ENCODE data around the gene CFAP298.
"Not testable (repeated sequence)": the region's sequence is repeated elsewhere in the genome, so short reads cannot be mapped to it uniquely, and the experiment has no call there.

The CFAP298 gene, protein sequence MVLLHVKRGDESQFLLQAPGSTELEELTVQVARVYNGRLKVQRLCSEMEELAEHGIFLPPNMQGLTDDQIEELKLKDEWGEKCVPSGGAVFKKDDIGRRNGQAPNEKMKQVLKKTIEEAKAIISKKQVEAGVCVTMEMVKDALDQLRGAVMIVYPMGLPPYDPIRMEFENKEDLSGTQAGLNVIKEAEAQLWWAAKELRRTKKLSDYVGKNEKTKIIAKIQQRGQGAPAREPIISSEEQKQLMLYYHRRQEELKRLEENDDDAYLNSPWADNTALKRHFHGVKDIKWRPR

DNA sequence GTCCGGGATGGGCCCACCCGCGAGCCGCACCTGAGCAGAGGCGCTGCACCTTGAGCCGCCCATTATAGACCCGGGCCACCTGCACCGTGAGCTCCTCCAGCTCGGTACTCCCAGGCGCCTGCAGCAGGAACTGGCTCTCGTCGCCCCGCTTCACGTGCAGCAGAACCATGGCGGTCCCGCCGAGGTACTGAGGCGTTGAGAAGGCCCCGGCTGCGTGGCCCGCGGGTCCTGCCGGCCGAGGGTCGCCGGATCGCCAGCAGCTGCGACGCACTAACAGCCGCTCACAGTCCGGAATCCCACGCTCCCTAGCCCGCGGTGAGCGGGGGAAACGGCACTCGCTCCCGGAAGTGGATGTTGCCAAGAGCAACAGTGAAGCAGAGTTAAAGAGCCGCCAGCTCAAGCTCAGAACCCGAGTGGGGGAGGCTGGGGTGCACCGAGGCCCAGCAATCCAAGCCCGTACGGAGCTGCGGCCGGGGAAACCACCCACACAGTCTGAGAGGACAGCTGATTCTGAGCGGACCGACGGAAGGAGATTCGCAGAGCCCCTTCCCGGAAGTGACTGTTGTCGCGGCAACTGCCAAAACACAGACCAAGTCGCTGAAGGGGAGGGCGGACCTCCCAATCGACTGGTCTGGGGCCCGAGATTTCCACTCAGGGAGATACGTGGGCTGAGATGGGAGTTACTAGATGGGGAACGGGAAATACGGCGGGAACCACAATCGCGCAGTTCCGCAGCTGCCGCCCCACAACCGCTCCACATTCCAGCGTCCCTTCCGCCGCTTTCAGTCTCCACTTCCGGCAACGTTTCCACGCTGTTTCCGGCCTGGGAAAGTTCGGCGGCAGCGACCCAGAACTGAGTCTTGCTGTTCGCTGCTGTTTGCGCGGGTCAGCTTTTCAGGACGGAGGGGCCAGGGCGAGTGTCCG lies at the start of gene CFAP298:
CFAP298 (minus strand) TSS at position 303 of the 924 bp plus-strand sequence; CDS start at position 169, 134 bp downstream.
- peaks cover 5% of the 10 kb centered on the region for H3K36me3 Mint-ChIP-seq (ENCODE audit: low read depth)
- peak within 1 kb of the TSS; percentile 92 for H3K27ac Mint-ChIP-seq
- no peaks in the 10 kb centered on the region for H3K9me3 Mint-ChIP-seq
- H3K27me3 Mint-ChIP-seq (ENCODE audit: low read depth), result peaks cover 11% of the 10 kb centered on the region
- H3K4me1 Mint-ChIP-seq (ENCODE audit: low read depth), result peaks cover 8% of the 10 kb centered on the region
- peak within 1 kb of the TSS; percentile 99 for H3K4me3 Mint-ChIP-seq

DNA sequence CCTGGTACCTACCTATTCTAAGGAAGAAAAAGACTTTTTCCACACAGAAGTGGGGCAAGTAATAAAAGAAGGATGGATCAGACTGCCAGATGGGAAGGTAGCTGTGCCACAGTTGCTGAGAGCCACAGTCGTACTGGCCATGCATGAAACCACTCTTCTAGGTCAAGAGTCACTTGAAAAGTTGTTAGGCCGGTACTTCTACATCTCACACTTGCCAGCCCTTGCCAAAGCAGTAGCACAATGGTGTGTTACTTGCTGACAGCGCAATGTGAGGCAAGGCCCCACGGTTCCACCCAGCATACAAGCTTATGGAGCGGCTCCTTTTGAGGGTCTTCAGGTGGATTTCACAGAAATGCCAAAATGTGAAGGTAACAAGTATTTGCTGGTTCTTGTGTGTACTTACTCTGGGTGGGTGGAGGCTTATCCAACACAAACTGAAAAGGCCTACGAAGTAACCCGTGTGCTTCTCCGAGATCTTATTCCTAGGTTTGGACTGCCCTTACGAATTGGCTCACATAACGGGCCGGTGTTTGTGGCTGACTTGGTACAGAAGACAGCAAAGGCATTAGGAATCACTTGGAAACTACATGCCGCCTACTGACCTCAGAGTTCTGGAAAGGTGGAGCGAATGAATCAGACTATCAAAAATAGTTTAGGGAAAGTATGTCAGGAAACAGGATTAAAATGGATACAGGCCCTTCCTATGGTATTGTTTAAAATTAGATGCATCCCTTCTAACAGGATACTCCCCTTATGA lies 49.0 kb upstream of the CFAP298 start:
- H3K27me3 Mint-ChIP-seq (ENCODE audit: low read depth); H3K27ac Mint-ChIP-seq; H3K4me3 Mint-ChIP-seq; H3K4me1 Mint-ChIP-seq (ENCODE audit: low read depth): not testable (repeated sequence)
- peaks cover 25% of the 10 kb centered on the region for H3K9me3 Mint-ChIP-seq
- H3K36me3 Mint-ChIP-seq (ENCODE audit: low read depth), result peaks cover 61% of the 10 kb centered on the region

DNA sequence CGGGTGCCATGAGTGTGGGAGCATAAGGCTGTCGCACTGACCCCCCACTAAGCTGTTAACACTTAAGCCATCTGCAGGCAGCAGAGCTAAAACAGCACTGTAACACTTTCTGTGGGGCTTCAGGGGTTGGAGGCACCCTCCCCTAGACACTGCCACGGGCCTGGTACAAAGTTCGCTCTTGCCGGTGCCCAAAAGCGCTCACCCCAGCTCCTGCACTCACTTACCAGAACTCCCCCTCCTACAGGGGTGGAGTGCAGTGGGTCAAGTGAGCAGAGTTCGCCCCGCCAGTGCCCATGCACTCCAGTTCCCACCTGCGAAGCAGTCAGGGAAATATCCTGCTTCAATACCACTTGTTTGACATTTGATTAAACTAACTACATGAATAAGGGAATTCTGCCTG lies 46.3 kb upstream of the CFAP298 start:
- no peak overlapping the region for H3K27ac Mint-ChIP-seq
- H3K4me1 Mint-ChIP-seq (ENCODE audit: low read depth), result no peaks in the 10 kb centered on the region
- H3K36me3 Mint-ChIP-seq (ENCODE audit: low read depth), result peaks cover 41% of the 10 kb centered on the region
- no peak overlapping the region for H3K4me3 Mint-ChIP-seq
- peaks cover 3% of the 10 kb centered on the region for H3K9me3 Mint-ChIP-seq
- H3K27me3 Mint-ChIP-seq (ENCODE audit: low read depth), result no peaks in the 10 kb centered on the region

DNA sequence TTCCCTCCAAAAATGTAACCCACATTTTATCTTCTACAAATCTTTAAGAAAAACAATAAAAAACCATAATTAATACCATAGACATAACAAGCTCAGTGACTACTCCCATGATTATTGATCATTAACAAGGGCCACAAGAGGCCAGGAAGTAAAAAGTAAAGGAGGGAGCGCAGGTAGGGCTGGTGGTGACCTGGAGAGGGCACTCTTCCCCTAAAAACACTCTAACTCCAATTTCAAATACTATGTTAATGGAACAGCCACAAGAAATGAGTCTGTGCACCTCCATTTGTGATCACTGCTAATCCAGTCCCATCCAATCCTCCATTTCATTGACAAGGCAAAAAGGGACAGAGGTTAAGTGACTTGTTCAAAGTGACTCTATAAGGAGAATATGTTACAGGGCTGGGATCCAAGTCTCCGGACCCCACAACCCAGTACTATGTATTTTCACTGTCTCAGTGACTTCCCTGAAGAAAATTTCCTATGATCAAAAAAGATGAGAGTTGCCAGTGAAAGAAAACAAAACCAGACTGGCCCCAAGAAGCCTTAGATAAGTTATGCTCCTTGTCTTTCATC lies 41.2 kb upstream of the CFAP298 start:
- no peaks in the 10 kb centered on the region for H3K9me3 Mint-ChIP-seq
- H3K36me3 Mint-ChIP-seq (ENCODE audit: low read depth), result peaks cover 24% of the 10 kb centered on the region
- H3K27ac Mint-ChIP-seq, result no peak overlapping the region
- H3K27me3 Mint-ChIP-seq (ENCODE audit: low read depth), result no peaks in the 10 kb centered on the region
- H3K4me3 Mint-ChIP-seq, result no peak overlapping the region
- H3K4me1 Mint-ChIP-seq (ENCODE audit: low read depth), result no peaks in the 10 kb centered on the region

DNA sequence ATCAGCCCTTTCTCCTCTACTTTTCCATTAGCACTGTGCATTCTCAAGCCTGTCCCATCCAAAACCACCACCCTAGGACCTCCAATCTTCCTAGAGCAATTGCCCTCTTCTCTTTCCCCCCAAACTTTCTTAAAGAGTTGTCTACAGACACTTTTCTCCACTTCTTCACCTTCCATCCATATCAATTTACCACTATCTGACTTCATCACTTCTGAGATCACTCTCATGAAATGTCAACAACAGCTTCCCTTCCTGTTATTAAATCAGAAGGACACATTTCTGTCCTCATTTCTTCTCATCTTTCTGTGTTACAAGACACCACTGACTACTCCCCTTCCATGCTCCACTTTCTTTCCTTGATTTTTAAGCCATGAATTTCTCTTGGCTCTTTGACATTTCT lies 36.0 kb upstream of the CFAP298 start:
- Mint-ChIP-seq H3K36me3 (ENCODE audit: low read depth) (peaks cover 14% of the 10 kb centered on the region), H3K27me3 (ENCODE audit: low read depth) (no peaks in the 10 kb centered on the region)

DNA sequence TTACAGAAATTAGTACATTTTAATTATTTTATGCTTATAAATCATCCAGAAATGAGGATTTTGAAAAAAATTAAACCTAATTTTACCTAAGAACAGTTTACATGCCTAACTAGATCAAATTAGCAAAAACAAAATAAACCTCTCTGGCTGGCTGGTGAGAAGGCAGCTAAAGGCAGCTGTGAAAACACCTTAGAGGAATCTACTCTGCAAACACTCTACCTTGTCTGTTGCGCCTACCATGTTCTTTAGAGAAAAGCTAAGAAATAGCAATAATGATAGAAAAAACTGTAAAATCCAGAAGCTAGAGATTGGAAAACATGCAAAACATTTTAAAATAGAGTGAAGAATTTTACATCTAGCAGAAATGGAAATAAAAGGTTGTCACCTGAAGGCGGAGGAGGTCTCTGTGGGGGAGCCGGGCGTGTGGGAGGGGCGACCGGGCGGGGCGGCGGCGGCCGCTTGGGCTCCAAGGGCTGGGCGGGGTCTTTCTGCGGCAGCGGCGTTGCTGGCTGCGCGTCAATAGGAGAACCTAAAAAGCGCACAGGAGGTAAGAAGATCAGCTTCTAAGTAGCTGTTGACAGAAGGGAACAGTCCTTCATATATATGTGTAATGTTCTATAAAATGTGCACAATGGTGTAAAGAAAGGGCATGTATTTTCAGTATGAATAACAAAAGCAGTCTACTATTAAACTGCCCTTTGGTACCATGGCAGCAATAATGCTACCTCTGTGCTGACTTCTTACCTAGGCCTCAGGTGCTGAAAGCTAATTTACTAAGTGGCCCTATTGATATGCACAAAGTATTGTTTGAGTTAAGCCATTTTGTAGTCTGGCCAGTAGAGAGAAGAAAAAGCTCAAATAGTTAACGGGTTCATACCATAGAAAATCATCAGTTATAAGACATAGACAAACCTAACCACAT lies 33.3 kb upstream of the CFAP298 start:
- H3K36me3 Mint-ChIP-seq (ENCODE audit: low read depth), result peaks cover 16% of the 10 kb centered on the region
- H3K27ac Mint-ChIP-seq, result no peak overlapping the region
- H3K4me3 Mint-ChIP-seq, result no peak overlapping the region
- no peaks in the 10 kb centered on the region for H3K27me3 Mint-ChIP-seq (ENCODE audit: low read depth)
- H3K9me3 Mint-ChIP-seq, result no peaks in the 10 kb centered on the region
- no peaks in the 10 kb centered on the region for H3K4me1 Mint-ChIP-seq (ENCODE audit: low read depth)

More for the DNA sequence above, 36.0 kb upstream of the CFAP298 start:
- Mint-ChIP-seq H3K4me3 (no peak overlapping the region), H3K9me3 (no peaks in the 10 kb centered on the region), H3K4me1 (ENCODE audit: low read depth) (no peaks in the 10 kb centered on the region), H3K27ac (no peak overlapping the region)

DNA sequence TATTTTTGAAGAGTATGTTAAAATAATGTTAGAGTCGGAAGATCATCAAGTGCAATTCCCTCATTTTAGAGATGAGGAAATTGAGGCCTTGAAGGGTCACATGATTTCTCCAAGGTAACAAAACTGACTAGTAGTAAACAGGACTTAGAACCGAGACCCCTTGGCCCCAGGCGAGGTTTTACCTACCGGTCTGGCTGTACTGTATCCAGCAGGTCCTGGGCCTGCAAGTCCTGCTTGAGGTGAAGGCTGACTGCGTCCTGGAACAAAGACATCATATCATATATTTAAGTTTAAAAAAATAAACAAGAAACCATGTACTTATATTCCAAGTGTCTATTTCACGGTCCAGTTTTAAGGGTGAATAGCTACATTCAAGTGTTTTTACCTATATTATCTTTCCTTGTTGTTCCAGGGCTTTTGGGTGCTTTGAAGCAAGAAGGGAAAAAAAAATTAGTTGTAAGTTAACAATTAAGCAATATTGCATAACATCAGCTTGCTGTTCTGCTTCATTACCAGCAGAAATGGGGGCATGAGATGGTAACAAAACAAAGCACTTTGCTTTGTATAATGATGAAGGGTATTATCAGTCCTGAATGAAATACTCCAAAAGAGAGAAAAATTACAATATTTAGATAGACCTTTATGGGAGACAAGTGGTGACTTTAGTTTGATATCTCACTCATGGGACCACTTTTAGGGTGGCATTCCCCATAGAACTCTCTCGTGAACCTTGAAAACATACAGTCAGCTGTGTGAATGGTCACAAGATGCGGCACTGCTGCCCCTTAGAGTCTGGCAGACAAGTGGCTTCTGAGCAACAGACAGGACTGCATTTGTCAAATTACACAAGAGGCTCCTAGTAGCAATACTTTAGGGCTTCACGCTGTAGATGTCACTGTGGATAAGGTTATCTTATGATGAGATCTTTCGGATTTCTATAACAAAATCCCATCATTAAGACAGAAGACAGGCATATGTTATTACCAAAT lies 29.8 kb upstream of the CFAP298 start:
- H3K36me3 Mint-ChIP-seq (ENCODE audit: low read depth), result peaks cover 20% of the 10 kb centered on the region
- no peaks in the 10 kb centered on the region for H3K27me3 Mint-ChIP-seq (ENCODE audit: low read depth)
- H3K9me3 Mint-ChIP-seq, result no peaks in the 10 kb centered on the region
- H3K4me1 Mint-ChIP-seq (ENCODE audit: low read depth), result no peaks in the 10 kb centered on the region
- H3K27ac Mint-ChIP-seq, result no peak overlapping the region
- no peak overlapping the region for H3K4me3 Mint-ChIP-seq

DNA sequence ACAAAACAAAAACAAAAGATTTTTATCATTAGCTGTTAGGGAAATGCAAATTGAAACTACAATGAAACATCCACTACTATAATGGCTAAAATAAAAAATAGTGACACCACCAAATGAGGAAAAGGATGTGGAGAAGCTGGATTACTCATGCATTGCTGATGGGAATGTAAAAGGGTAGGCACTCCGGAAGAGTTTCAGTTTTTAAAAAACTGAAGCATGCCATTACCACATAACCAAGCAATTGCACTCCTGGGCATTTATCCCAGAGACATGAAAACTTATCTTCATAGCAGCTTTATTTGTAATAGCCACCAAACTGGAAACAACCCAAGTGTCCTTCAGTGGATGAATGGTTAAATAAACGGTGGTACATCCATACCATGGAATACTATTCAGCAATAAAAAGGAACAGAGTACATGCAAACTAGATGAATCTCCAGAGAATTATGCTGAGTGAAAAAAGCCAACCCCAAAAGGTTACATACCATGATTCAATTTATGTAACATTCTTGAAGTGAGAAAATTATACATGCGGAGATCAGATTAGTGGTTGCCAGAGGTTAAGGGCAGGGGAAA lies 14.5 kb upstream of the CFAP298 start:
- Mint-ChIP-seq H3K9me3 (no peaks in the 10 kb centered on the region), H3K27ac (no peak overlapping the region), H3K36me3 (ENCODE audit: low read depth) (peaks cover 9% of the 10 kb centered on the region), H3K4me3 (no peak overlapping the region), H3K27me3 (ENCODE audit: low read depth) (peaks cover 11% of the 10 kb centered on the region), H3K4me1 (ENCODE audit: low read depth) (peaks cover 2% of the 10 kb centered on the region)

DNA sequence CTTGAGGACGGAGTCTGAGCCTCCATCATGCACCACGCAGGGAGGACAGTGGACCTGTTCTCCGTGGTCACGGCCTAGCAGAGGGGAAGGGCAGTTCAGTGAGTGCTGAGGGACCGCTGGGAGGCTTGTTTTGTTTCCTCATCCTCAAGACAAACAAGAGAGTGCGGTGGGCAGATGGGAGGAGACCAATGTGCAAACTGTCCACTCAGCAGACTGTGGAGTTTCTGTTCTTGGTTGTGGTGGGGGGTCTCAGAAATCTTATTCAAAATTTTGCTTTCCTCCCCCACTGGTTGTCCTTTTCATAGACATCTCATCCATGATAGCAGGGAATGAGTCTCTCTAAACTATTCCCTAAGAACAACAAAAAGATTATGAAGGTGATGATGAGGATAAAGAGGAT lies 6.0 kb upstream of the CFAP298 start:
- H3K27ac Mint-ChIP-seq; H3K4me1 Mint-ChIP-seq (ENCODE audit: low read depth); H3K36me3 Mint-ChIP-seq (ENCODE audit: low read depth); H3K9me3 Mint-ChIP-seq; H3K4me3 Mint-ChIP-seq: not testable (repeated sequence)
- peaks cover 25% of the 10 kb centered on the region for H3K27me3 Mint-ChIP-seq (ENCODE audit: low read depth)

DNA sequence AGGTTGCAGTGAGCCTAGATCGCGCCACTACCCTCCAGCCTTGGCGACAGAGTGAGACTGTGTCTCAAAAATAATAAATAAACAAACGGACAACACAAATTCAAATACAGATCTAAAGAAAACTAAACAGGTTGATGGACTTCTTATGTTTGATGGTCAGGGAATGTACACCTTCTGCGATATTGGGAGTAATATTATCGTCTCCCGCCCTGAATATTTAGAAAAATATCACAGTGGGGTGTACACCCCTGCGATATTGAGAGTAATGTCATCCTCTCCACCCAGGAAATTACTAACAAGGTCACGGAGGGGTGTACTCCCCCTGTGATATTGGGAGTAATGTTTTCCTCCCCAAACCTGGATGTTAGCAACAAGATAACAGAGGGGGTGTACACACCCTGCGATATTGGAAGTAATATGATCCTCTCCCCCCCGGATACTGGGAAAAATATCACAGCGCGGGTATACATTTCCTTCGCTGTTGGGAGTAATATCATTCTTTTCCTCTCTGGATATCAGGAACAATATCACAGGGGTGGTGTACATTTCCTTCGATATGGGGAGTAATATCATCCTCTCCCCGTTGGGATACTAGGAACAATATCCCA lies 1.4 kb upstream of the CFAP298 start:
- Mint-ChIP-seq H3K9me3 (no peaks in the 10 kb centered on the region), H3K4me1 (ENCODE audit: low read depth) (peaks cover 8% of the 10 kb centered on the region), H3K36me3 (ENCODE audit: low read depth) (peaks cover 5% of the 10 kb centered on the region), H3K4me3 (peak overlapping the region; percentile 99), H3K27ac (peak overlapping the region; percentile 92), H3K27me3 (ENCODE audit: low read depth) (peaks cover 11% of the 10 kb centered on the region)

DNA sequence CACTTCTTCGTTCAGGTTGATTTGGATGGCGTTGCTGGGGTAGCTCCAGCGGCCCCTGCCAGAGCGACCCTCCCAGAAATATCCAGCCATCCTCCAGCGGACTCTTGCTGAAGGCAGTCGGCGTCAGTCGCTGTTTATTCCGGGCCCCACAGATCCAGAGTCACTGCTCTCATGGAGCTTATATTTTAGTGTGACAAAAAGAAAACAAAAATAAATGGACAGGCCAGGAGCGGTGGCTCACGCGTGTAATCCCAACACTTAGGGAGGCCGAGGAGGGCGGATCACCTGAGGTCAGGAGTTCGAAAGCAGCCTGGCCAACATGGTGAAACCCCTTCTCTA lies 791 bp upstream of the CFAP298 start:
- peaks cover 5% of the 10 kb centered on the region for H3K36me3 Mint-ChIP-seq (ENCODE audit: low read depth)
- peak overlapping the region; percentile 99 for H3K4me3 Mint-ChIP-seq
- H3K27me3 Mint-ChIP-seq (ENCODE audit: low read depth), result peaks cover 11% of the 10 kb centered on the region
- H3K4me1 Mint-ChIP-seq (ENCODE audit: low read depth), result peaks cover 8% of the 10 kb centered on the region
- H3K27ac Mint-ChIP-seq, result peak overlapping the region; percentile 92
- no peaks in the 10 kb centered on the region for H3K9me3 Mint-ChIP-seq

DNA sequence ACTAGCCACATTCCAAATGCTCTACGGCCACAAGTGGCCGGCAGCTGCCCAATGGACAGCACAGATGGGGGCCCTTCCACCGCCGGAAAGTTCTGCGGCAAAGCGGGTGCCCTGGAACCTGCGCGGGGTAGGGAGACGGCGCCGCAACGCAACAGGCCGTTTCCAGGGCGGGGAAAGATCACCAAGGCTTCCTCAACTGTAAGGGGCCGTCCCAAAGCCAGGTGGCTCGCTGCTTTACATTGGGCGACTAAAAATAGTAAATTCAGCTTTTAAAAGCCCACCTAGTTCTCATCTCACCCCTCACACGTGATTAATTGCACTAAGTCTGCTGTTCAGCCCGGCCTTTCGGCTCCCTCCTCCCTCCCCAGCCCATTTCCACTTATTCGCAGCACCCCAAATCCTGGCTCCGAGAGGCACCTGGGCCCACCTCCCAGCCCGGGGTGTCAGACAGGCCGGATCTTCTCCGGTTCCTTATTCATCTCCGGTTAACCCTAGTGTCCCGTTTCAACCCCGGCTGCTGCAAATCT lies 643 bp downstream of the CFAP298 start:
- no peaks in the 10 kb centered on the region for H3K9me3 Mint-ChIP-seq
- H3K27ac Mint-ChIP-seq, result peak overlapping the region; percentile 92
- H3K4me3 Mint-ChIP-seq, result peak overlapping the region; percentile 99
- peaks cover 11% of the 10 kb centered on the region for H3K27me3 Mint-ChIP-seq (ENCODE audit: low read depth)
- H3K36me3 Mint-ChIP-seq (ENCODE audit: low read depth), result peaks cover 5% of the 10 kb centered on the region
- peaks cover 8% of the 10 kb centered on the region for H3K4me1 Mint-ChIP-seq (ENCODE audit: low read depth)
